Panc1 (cell line): Measurements from ENCODE around the gene HNRNPK. TPM values are rescaled to one million over a fixed set of nuclear protein-coding genes. Genes with fewer than 3 reads are reported as not detected.
A peak's percentile ranks its signal among the peaks of the same experiment; 100 is the strongest.

Source experiments
- ATAC-seq: fragments of 200-7000 bp; cut with Tn5 transposase; 2 replicates; pipeline ENCODE4 v1.9.1; 2020; ENCODE audit warnings: mild to moderate bottlenecking, moderate library complexity
- BruUV-seq: library from RNA; stranded (reverse); fragments of 400-500 nt; replicated peaks from 2 replicates; lab custom pipeline; 2021; lab: Mats Ljungman, UMichigan
- CTCF ChIA-PET: fragments of 300-600 bp; sonication (Branson Sonifier 250); formaldehyde crosslinking; loops from one replicate; lab custom pipeline; 2022; ENCODE audit warnings: antibody characterized with exemption; lab: Charles Lee
- POLR2A ChIA-PET: fragments of 300-600 bp; sonication (Branson Sonifier 250); formaldehyde crosslinking; loops from one replicate; lab custom pipeline; 2022; ENCODE audit warnings: antibody characterized with exemption; lab: Charles Lee
- DNase-seq: peaks from one replicate; pipeline ENCODE4 v3.0.0-alpha.2; 2010; ENCODE audit warnings: low read depth, low spot score
- H3K27ac ChIP-seq: 2 replicates; pipeline ENCODE4 v1.5.1; 2011; ENCODE audit warnings: mild to moderate bottlenecking, low read length, inconsistent platforms
- H3K27me3 ChIP-seq: fragments of 200-500 bp; sonication (Bioruptor generic); 2 replicates; pipeline ENCODE4 v1.6.0; 2014; ENCODE audit warnings: low read length, inconsistent platforms; ENCODE audit not compliant: control insufficient read depth, insufficient read depth
- H3K36me3 ChIP-seq: fragments of 200-500 bp; sonication (Bioruptor generic); 2 replicates; pipeline ENCODE4 v1.5.1; 2014; ENCODE audit warnings: inconsistent platforms, mild to moderate bottlenecking, low read length, moderate library complexity; ENCODE audit not compliant: control insufficient read depth, insufficient read depth
- H3K4me1 ChIP-seq: 2 replicates; pipeline ENCODE4 v1.5.1; 2011; ENCODE audit warnings: inconsistent platforms, mild to moderate bottlenecking, low read length, moderate library complexity; ENCODE audit not compliant: control insufficient read depth, insufficient read depth
- H3K4me3 ChIP-seq, 2 experiments: 2 replicates each; pipeline ENCODE4 v1.5.1; 2011 to 2012; ENCODE audit warnings: low read depth in 2 of 2, low read length in 2 of 2, mild to moderate bottlenecking in 2 of 2, inconsistent platforms in 1 of 2, moderate library complexity in 1 of 2
- H3K9me3 ChIP-seq: fragments of 200-500 bp; sonication (Bioruptor generic); 2 replicates; pipeline ENCODE4 v1.5.1; 2014; ENCODE audit warnings: low read depth, mild to moderate bottlenecking, inconsistent platforms, low read length, moderate library complexity; ENCODE audit not compliant: control insufficient read depth, insufficient read depth
- CTCF ChIP-seq: fragments of 450-650 bp; IDR thresholded peaks from 2 replicates; pipeline ENCODE4 v1.5.1; 2017; ENCODE audit warnings: mild to moderate bottlenecking
- POLR2AphosphoS5 ChIP-seq: IDR thresholded peaks from 2 replicates; pipeline ENCODE4 v1.6.1; 2012; ENCODE audit warnings: mild to moderate bottlenecking, low read depth, low read length, moderate library complexity
- SIN3A ChIP-seq: IDR thresholded peaks from 2 replicates; pipeline ENCODE4 v1.6.1; 2012; ENCODE audit warnings: low read depth, mild to moderate bottlenecking, low read length, moderate library complexity, borderline replicate concordance; ENCODE audit not compliant: insufficient read depth
- TCF7L2 ChIP-seq: IDR thresholded peaks from 2 replicates; pipeline ENCODE4 v1.6.1; 2011; ENCODE audit warnings: mild to moderate bottlenecking, low read depth, low read length, inconsistent platforms
- in situ Hi-C: cut with HindIII; loops from 2 replicates; pipeline ENCODE4 v1.10.0; 2016; ENCODE audit warnings: low sequenced_read_pairs, low pct_unique_long_range_greater_than_20kb
- intact Hi-C: fragments of 100-400 bp; cut with micrococcal nuclease; formaldehyde crosslinking; loops from one replicate; pipeline ENCODE4 v1.10.0; 2022; ENCODE audit not compliant: unreplicated experiment
- total RNA-seq: library from RNA; stranded (reverse); gene quantifications from one replicate; pipeline ENCODE4 v1.2.1, GENCODE V29; 2021; ENCODE audit not compliant: unreplicated experiment
- TF ChIP-seq, protein P1 (sequence below), 2 experiments: IDR thresholded peaks; 2 replicates each; pipeline ENCODE4 v1.6.1; 2011 to 2012; ENCODE audit warnings: low read depth in 2 of 2, control low read depth in 1 of 2, low read length in 1 of 2, mild to moderate bottlenecking in 1 of 2, moderate library complexity in 1 of 2; ENCODE audit not compliant: insufficient read depth in 1 of 2

HNRNPK gene
- total RNA-seq, 1 experiment from 2014 or later: 495 TPM

- POLR2A ChIA-PET: interaction anchor here (0.6 kb wide), 1 partner anchor 11 kb away, joined by 4 read pairs; no protein-coding TSS in a partner anchor
- in situ Hi-C loops (no loop called here), intact Hi-C loops (no loop called here)
- DNase-seq (peak; percentile 61), ATAC-seq (peak; percentile 96)
- H3K4me3 ChIP-seq: peak within 1 kb of the TSS; percentile 54 to 79
- 0 out of 2 replicates have a peak, but pooled peaks have one; percentile 61 for TF ChIP-seq TCF7L2
- peak; percentile 70 for TF ChIP-seq POLR2AphosphoS5
- TF ChIP-seq CTCF: peak; percentile 71
- TF ChIP-seq SIN3A: peak; percentile 41; the same call in 1 of the 2 replicates
- TF ChIP-seq, protein P1, sequence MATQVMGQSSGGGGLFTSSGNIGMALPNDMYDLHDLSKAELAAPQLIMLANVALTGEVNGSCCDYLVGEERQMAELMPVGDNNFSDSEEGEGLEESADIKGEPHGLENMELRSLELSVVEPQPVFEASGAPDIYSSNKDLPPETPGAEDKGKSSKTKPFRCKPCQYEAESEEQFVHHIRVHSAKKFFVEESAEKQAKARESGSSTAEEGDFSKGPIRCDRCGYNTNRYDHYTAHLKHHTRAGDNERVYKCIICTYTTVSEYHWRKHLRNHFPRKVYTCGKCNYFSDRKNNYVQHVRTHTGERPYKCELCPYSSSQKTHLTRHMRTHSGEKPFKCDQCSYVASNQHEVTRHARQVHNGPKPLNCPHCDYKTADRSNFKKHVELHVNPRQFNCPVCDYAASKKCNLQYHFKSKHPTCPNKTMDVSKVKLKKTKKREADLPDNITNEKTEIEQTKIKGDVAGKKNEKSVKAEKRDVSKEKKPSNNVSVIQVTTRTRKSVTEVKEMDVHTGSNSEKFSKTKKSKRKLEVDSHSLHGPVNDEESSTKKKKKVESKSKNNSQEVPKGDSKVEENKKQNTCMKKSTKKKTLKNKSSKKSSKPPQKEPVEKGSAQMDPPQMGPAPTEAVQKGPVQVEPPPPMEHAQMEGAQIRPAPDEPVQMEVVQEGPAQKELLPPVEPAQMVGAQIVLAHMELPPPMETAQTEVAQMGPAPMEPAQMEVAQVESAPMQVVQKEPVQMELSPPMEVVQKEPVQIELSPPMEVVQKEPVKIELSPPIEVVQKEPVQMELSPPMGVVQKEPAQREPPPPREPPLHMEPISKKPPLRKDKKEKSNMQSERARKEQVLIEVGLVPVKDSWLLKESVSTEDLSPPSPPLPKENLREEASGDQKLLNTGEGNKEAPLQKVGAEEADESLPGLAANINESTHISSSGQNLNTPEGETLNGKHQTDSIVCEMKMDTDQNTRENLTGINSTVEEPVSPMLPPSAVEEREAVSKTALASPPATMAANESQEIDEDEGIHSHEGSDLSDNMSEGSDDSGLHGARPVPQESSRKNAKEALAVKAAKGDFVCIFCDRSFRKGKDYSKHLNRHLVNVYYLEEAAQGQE (IDR thresholded peaks at IDR 0.05; ENCODE audit: insufficient read depth in 1 of 2, low read depth in 2 of 2, low read length in 1 of 2): no peak
- peak within 1 kb of the TSS; percentile 90 for H3K27ac ChIP-seq
- no peaks in the 10 kb centered on the region for H3K27me3 ChIP-seq
- no peaks in the 10 kb centered on the region; the same call in 1 of the 2 replicates for H3K4me1 ChIP-seq
- CTCF ChIA-PET: interaction anchor here (0.6 kb wide), 1 partner anchor 265 kb away, joined by 3 read pairs; no protein-coding TSS in a partner anchor
- no peaks in the 10 kb centered on the region for H3K36me3 ChIP-seq
- no peaks in the 10 kb centered on the region for H3K9me3 ChIP-seq
- BruUV-seq: no TSS peak
Observed at GRCh38 chr9:83920927-83921707, 58.9 kb downstream of the HNRNPK start, which contains the start of gene KIF27. TSS of gene KIF27 (minus strand) at chr9:83921432. CDS start at chr9:83915591, 5,841 bp downstream.

- TF ChIP-seq CTCF (no peak), TCF7L2 (no peak; the same call in 1 of the 2 replicates), SIN3A (no peak), POLR2AphosphoS5 (peak; percentile 67; the same call in 1 of the 2 replicates)
- intact Hi-C loops: no loop called here
- Histone ChIP-seq H3K27ac (peak overlapping the region; percentile 90), H3K4me1 (no peaks in the 10 kb centered on the region; the same call in 1 of the 2 replicates), H3K9me3 (no peaks in the 10 kb centered on the region), H3K4me3 (peak overlapping the region; percentile 54 to 79), H3K36me3 (no peaks in the 10 kb centered on the region), H3K27me3 (no peaks in the 10 kb centered on the region)
- in situ Hi-C loops: no loop called here
- peak; percentile 52 for DNase-seq
- ChIA-PET CTCF (no interaction called here), POLR2A (no interaction called here)
- ATAC-seq: peak; percentile 24
- BruUV-seq: TSS peak; percentile 82
Observed at GRCh38 chr9:83920469-83920926, 59.5 kb downstream of the HNRNPK start.
